Cardiac fibroblast (primary cell): ENCODE data around the gene REEP2.

Source experiments
- DNase-seq, 2 donors: peaks; one replicate each; pipeline versions ENCODE4 v3.0.0 to v3.0.0-alpha.2; 2010; ENCODE audit warnings: low read depth in 2 of 2
- H3K4me3 ChIP-seq, 2 donors: replicated peaks in 1 of 2; 1 replicate in 1 of 2; 2 replicates in 1 of 2; pipeline ENCODE4 v1.5.1; 2011; ENCODE audit warnings: low read depth in 2 of 2, low read length in 2 of 2, mild to moderate bottlenecking in 2 of 2, moderate library complexity in 1 of 2
- TF ChIP-seq, protein P1 (sequence below): IDR thresholded peaks from one replicate; pipeline ENCODE4 v1.5.1; 2011; ENCODE audit warnings: low read depth, mild to moderate bottlenecking, low read length, inconsistent platforms

REEP2 gene

GRCh38 chr5:138466900-138467710, 28.2 kb downstream of the REEP2 start:
- TF ChIP-seq, protein P1, sequence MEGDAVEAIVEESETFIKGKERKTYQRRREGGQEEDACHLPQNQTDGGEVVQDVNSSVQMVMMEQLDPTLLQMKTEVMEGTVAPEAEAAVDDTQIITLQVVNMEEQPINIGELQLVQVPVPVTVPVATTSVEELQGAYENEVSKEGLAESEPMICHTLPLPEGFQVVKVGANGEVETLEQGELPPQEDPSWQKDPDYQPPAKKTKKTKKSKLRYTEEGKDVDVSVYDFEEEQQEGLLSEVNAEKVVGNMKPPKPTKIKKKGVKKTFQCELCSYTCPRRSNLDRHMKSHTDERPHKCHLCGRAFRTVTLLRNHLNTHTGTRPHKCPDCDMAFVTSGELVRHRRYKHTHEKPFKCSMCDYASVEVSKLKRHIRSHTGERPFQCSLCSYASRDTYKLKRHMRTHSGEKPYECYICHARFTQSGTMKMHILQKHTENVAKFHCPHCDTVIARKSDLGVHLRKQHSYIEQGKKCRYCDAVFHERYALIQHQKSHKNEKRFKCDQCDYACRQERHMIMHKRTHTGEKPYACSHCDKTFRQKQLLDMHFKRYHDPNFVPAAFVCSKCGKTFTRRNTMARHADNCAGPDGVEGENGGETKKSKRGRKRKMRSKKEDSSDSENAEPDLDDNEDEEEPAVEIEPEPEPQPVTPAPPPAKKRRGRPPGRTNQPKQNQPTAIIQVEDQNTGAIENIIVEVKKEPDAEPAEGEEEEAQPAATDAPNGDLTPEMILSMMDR = no peak
- peak overlapping the region; percentile 76 to 82 for H3K4me3 ChIP-seq
- peak; percentile 33 to 71 for DNase-seq

DNA sequence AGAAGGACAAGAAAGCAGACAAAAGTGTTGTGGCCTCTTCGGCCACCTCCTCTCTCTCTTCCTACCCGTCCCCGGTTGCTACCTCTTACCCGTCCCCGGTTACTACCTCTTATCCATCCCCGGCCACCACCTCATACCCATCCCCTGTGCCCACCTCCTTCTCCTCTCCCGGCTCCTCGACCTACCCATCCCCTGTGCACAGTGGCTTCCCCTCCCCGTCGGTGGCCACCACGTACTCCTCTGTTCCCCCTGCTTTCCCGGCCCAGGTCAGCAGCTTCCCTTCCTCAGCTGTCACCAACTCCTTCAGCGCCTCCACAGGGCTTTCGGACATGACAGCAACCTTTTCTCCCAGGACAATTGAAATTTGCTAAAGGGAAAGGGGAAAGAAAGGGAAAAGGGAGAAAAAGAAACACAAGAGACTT, 28.9 kb downstream of the REEP2 start:
- H3K4me3 ChIP-seq = peak overlapping the region; percentile 2 to 76
- TF ChIP-seq, protein P1 = no peak
- no peak for DNase-seq

GRCh38 chr5:138468133-138468965, 29.5 kb downstream of the REEP2 start:
- DNase-seq = peak; percentile 47 to 75
- no peak overlapping the region for H3K4me3 ChIP-seq
- TF ChIP-seq, protein P1 = no peak

DNA sequence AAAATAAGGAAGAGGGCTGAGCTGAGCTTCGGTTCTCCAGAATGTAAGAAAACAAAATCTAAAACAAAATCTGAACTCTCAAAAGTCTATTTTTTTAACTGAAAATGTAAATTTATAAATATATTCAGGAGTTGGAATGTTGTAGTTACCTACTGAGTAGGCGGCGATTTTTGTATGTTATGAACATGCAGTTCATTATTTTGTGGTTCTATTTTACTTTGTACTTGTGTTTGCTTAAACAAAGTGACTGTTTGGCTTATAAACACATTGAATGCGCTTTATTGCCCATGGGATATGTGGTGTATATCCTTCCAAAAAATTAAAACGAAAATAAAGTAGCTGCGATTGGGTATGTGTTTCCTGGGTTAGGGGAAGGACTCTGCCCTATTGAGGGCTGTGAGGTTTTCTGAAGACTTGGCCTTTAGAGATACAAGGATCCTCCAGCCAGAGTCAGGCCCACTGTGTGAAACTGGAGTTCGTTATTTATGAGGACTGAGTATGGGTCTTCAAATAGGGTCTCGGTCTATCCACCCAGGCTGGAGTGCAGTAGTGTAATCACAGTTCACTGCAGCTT, 30.2 kb downstream of the REEP2 start:
- no peak for DNase-seq
- TF ChIP-seq, protein P1 = no peak

GRCh38 chr5:138469540-138470321, 30.9 kb downstream of the REEP2 start:
- H3K4me3 ChIP-seq = no peak overlapping the region
- TF ChIP-seq, protein P1 = no peak
- peak; percentile 90 to 95 for DNase-seq

More for the DNA sequence above, 30.2 kb downstream of the REEP2 start:
- no peak overlapping the region for H3K4me3 ChIP-seq
